ENCODE measurements around the gene ABL2. TPM values are rescaled to one million over a fixed set of nuclear protein-coding genes. Genes with fewer than 3 reads are reported as not detected.

Gene ABL2
- total and polyA plus RNA-seq, 9 of the 15 experiments (the other 6 are each of a cell fraction or from before 2014, with no cell fraction given), result 1.4 to 15.0 (median 8.6) TPM

DNA sequence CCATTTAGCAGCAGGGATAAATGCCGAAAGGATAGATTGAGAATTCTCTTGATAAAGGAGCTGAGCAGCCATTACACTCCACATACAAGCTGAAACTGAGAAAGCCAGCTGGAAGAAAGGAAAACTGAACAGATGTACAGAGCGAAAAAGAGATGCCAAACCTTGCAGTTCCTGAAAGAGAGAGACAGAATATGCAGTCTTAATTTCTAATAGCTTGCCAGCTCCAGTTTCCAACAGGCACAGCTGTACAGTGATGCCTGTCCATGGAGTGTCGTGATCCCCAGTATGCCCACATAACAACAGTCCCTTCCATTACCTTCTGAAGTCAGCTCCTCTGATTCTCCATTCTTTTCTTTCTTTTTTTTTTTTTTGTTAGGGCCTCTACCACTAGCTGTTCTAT, 22.7 kb downstream of the ABL2 start:
- Histone ChIP-seq H3K79me2 (ENCODE audit: control insufficient read depth, insufficient read depth, low read length) (peaks cover 29% of the 10 kb centered on the region), H3K9me3 (replicated peaks; ENCODE audit: control insufficient read depth, insufficient read depth, low read depth, low read length) (no peaks in the 10 kb centered on the region), H3K4me1 (replicated peaks in 1 of 2; ENCODE audit: control insufficient read depth in 2 of 2, insufficient read depth in 2 of 2, low read length in 2 of 2) (peaks cover 3 to 17% of the 10 kb centered on the region in 2 experiments; a peak in 3 of 5 replicates), H3K27me3 (ENCODE audit: control insufficient read depth in 2 of 2, insufficient read depth in 2 of 2, low read length in 2 of 2) (no peaks in the 10 kb centered on the region), H3K27ac (ENCODE audit: extremely low read depth, low read depth, low read length) (no peak overlapping the region), H3K9ac (ENCODE audit: insufficient read depth in 1 of 2, low read depth in 2 of 2, low read length in 2 of 2) (no peak overlapping the region), H2AFZ (ENCODE audit: low read depth, low read length) (no peak overlapping the region), H3K4me2 (ENCODE audit: insufficient read depth, low read length) (no peak overlapping the region), H3K9me1 (ENCODE audit: control insufficient read depth, insufficient read depth, low read length) (no peaks in the 10 kb centered on the region), H3K36me3 (ENCODE audit: control insufficient read depth, insufficient read depth, low read length) (no peaks in the 10 kb centered on the region; the same call in 2 of the 3 replicates), H4K20me1 (replicated peaks; ENCODE audit: control insufficient read depth, insufficient read depth, low read length) (no peaks in the 10 kb centered on the region), H3K4me3 (no peak overlapping the region)
- ChIA-PET POLR2A (interaction anchor here (0.7 kb wide), 1 partner anchor 119 kb away, joined by 3 read pairs; no protein-coding TSS in a partner anchor), CTCF (ENCODE audit: low intra/inter-chr PET ratio) (no interaction called here)
- WGBS (ENCODE audit: insufficient coverage, low coverage, missing lambda C conversion rate), result 94% methylated on average over 3 of the region's 3 CpGs
- in situ Hi-C loops (cut with MboI) (no loop called here), intact Hi-C loops (cut with micrococcal nuclease) (no loop called here)
- FAIRE-seq, result no peak
- ATAC-seq, result no peak
- BruUV-seq (replicated peaks), result no TSS peak
- DNase-seq (ENCODE audit: extremely low read depth in 1 of 4, low spot score in 3 of 4), result no peak
- TF ChIP-seq, protein P1, sequence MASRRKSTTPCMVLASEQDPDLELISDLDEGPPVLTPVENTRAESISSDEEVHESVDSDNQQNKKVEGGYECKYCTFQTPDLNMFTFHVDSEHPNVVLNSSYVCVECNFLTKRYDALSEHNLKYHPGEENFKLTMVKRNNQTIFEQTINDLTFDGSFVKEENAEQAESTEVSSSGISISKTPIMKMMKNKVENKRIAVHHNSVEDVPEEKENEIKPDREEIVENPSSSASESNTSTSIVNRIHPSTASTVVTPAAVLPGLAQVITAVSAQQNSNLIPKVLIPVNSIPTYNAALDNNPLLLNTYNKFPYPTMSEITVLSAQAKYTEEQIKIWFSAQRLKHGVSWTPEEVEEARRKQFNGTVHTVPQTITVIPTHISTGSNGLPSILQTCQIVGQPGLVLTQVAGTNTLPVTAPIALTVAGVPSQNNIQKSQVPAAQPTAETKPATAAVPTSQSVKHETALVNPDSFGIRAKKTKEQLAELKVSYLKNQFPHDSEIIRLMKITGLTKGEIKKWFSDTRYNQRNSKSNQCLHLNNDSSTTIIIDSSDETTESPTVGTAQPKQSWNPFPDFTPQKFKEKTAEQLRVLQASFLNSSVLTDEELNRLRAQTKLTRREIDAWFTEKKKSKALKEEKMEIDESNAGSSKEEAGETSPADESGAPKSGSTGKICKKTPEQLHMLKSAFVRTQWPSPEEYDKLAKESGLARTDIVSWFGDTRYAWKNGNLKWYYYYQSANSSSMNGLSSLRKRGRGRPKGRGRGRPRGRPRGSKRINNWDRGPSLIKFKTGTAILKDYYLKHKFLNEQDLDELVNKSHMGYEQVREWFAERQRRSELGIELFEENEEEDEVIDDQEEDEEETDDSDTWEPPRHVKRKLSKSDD (conservative IDR thresholded peaks at IDR 0.05; ENCODE audit: low read length), result no peak
- TF ChIP-seq ETS2 (tag; IDR thresholded peaks at IDR 0.05; ENCODE audit: borderline replicate concordance, poor library complexity, severe bottlenecking) (no peak), ELF4 (CRISPR knock-in tag; IDR thresholded peaks at IDR 0.05) (no peak), EP400 (IDR thresholded peaks at IDR 0.05) (no peak), GABPB1 (CRISPR knock-in tag; IDR thresholded peaks at IDR 0.05) (no peak), NEUROD1 (IDR thresholded peaks at IDR 0.05; ENCODE audit: borderline replicate concordance, low read depth, low read length, partially characterized antibody) (no peak), ZNF3 (CRISPR knock-in tag; IDR thresholded peaks at IDR 0.05) (no peak), U2AF2 (optimal IDR thresholded peaks at IDR 0.05; ENCODE audit: low read depth, low read length) (no peak)
- TF ChIP-seq, protein P2, sequence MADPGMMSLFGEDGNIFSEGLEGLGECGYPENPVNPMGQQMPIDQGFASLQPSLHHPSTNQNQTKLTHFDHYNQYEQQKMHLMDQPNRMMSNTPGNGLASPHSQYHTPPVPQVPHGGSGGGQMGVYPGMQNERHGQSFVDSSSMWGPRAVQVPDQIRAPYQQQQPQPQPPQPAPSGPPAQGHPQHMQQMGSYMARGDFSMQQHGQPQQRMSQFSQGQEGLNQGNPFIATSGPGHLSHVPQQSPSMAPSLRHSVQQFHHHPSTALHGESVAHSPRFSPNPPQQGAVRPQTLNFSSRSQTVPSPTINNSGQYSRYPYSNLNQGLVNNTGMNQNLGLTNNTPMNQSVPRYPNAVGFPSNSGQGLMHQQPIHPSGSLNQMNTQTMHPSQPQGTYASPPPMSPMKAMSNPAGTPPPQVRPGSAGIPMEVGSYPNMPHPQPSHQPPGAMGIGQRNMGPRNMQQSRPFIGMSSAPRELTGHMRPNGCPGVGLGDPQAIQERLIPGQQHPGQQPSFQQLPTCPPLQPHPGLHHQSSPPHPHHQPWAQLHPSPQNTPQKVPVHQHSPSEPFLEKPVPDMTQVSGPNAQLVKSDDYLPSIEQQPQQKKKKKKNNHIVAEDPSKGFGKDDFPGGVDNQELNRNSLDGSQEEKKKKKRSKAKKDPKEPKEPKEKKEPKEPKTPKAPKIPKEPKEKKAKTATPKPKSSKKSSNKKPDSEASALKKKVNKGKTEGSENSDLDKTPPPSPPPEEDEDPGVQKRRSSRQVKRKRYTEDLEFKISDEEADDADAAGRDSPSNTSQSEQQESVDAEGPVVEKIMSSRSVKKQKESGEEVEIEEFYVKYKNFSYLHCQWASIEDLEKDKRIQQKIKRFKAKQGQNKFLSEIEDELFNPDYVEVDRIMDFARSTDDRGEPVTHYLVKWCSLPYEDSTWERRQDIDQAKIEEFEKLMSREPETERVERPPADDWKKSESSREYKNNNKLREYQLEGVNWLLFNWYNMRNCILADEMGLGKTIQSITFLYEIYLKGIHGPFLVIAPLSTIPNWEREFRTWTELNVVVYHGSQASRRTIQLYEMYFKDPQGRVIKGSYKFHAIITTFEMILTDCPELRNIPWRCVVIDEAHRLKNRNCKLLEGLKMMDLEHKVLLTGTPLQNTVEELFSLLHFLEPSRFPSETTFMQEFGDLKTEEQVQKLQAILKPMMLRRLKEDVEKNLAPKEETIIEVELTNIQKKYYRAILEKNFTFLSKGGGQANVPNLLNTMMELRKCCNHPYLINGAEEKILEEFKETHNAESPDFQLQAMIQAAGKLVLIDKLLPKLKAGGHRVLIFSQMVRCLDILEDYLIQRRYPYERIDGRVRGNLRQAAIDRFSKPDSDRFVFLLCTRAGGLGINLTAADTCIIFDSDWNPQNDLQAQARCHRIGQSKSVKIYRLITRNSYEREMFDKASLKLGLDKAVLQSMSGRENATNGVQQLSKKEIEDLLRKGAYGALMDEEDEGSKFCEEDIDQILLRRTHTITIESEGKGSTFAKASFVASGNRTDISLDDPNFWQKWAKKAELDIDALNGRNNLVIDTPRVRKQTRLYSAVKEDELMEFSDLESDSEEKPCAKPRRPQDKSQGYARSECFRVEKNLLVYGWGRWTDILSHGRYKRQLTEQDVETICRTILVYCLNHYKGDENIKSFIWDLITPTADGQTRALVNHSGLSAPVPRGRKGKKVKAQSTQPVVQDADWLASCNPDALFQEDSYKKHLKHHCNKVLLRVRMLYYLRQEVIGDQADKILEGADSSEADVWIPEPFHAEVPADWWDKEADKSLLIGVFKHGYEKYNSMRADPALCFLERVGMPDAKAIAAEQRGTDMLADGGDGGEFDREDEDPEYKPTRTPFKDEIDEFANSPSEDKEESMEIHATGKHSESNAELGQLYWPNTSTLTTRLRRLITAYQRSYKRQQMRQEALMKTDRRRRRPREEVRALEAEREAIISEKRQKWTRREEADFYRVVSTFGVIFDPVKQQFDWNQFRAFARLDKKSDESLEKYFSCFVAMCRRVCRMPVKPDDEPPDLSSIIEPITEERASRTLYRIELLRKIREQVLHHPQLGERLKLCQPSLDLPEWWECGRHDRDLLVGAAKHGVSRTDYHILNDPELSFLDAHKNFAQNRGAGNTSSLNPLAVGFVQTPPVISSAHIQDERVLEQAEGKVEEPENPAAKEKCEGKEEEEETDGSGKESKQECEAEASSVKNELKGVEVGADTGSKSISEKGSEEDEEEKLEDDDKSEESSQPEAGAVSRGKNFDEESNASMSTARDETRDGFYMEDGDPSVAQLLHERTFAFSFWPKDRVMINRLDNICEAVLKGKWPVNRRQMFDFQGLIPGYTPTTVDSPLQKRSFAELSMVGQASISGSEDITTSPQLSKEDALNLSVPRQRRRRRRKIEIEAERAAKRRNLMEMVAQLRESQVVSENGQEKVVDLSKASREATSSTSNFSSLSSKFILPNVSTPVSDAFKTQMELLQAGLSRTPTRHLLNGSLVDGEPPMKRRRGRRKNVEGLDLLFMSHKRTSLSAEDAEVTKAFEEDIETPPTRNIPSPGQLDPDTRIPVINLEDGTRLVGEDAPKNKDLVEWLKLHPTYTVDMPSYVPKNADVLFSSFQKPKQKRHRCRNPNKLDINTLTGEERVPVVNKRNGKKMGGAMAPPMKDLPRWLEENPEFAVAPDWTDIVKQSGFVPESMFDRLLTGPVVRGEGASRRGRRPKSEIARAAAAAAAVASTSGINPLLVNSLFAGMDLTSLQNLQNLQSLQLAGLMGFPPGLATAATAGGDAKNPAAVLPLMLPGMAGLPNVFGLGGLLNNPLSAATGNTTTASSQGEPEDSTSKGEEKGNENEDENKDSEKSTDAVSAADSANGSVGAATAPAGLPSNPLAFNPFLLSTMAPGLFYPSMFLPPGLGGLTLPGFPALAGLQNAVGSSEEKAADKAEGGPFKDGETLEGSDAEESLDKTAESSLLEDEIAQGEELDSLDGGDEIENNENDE (IDR thresholded peaks at IDR 0.05; ENCODE audit: low read depth, low read length), result no peak
